Mesenchymal stem cell (in vitro differentiated cells and primary cell): ENCODE results near the gene MKRN3.
A peak's percentile ranks its signal among the peaks of the same experiment; 100 is the strongest.

ENCODE experiments used
- DNase-seq: peaks from one replicate; pipeline ENCODE4 v3.0.0-alpha.2; 2013
- H2AFZ ChIP-seq: one replicate; pipeline ENCODE4 v1.6.1; 2013; ENCODE audit warnings: low read depth, mild to moderate bottlenecking, control low read depth, inconsistent platforms, low read length, moderate library complexity
- H2AK5ac ChIP-seq: 2 replicates; pipeline ENCODE4 v1.6.1; 2013; ENCODE audit warnings: low read length, moderate library complexity, mild to moderate bottlenecking, inconsistent platforms; ENCODE audit not compliant: severe bottlenecking
- H2BK120ac ChIP-seq: one replicate; pipeline ENCODE4 v1.6.1; 2013; ENCODE audit warnings: low read depth, mild to moderate bottlenecking, inconsistent platforms, low read length, moderate library complexity
- H2BK12ac ChIP-seq, 2 experiments: one replicate each; pipeline ENCODE4 v1.6.1; 2013; ENCODE audit warnings: inconsistent platforms in 2 of 2, low read length in 2 of 2, mild to moderate bottlenecking in 2 of 2, moderate library complexity in 2 of 2, control low read depth in 1 of 2
- H2BK15ac ChIP-seq: one replicate; pipeline ENCODE4 v1.6.1; 2013; ENCODE audit warnings: mild to moderate bottlenecking, low read depth, inconsistent platforms; ENCODE audit not compliant: poor library complexity, severe bottlenecking
- H2BK5ac ChIP-seq: 2 replicates; pipeline ENCODE4 v1.6.1; 2013; ENCODE audit warnings: low read depth, mild to moderate bottlenecking, low read length, control low read depth, inconsistent platforms; ENCODE audit not compliant: poor library complexity, severe bottlenecking
- H3K14ac ChIP-seq, 2 experiments: one replicate each; pipeline ENCODE4 v1.6.1; 2013; ENCODE audit warnings: inconsistent platforms in 2 of 2, low read length in 2 of 2, control low read depth in 1 of 2, mild to moderate bottlenecking in 1 of 2, moderate library complexity in 1 of 2
- H3K18ac ChIP-seq, 2 experiments: one replicate each; pipeline ENCODE4 v1.6.1; 2013; ENCODE audit warnings: inconsistent platforms in 2 of 2, low read length in 2 of 2, control low read depth in 1 of 2, low read depth in 1 of 2, mild to moderate bottlenecking in 1 of 2
- H3K23ac ChIP-seq, 2 experiments: one replicate each; pipeline ENCODE4 v1.6.1; 2013; ENCODE audit warnings: inconsistent platforms in 2 of 2, low read length in 2 of 2, mild to moderate bottlenecking in 2 of 2, moderate library complexity in 2 of 2, control low read depth in 1 of 2
- H3K27ac ChIP-seq: 2 replicates; pipeline ENCODE4 v1.5.1; 2013; ENCODE audit warnings: mild to moderate bottlenecking, moderate library complexity, low read length, control low read depth, inconsistent platforms; ENCODE audit not compliant: poor library complexity, severe bottlenecking
- H3K27me3 ChIP-seq, 2 experiments: 2 replicates each; pipeline versions ENCODE4 v1.6.1 to v1.7.0; 2013; ENCODE audit warnings: low read length in 2 of 2, mild to moderate bottlenecking in 2 of 2, moderate library complexity in 2 of 2, control low read depth in 1 of 2, inconsistent platforms in 1 of 2; ENCODE audit not compliant: control insufficient read depth in 1 of 2, insufficient read depth in 1 of 2
- H3K36me3 ChIP-seq, 2 experiments: 2 replicates each; pipeline versions ENCODE4 v1.6.1 to v1.7.0; 2013; ENCODE audit warnings: low read length in 2 of 2, control low read depth in 1 of 2, inconsistent platforms in 1 of 2, low read depth in 1 of 2, mild to moderate bottlenecking in 1 of 2; ENCODE audit not compliant: insufficient read depth in 2 of 2, control insufficient read depth in 1 of 2
- H3K4ac ChIP-seq, 2 experiments: one replicate each; pipeline ENCODE4 v1.6.1; 2013; ENCODE audit warnings: inconsistent platforms in 2 of 2, low read length in 2 of 2, mild to moderate bottlenecking in 2 of 2, moderate library complexity in 2 of 2, control low read depth in 1 of 2, low read depth in 1 of 2
- H3K4me1 ChIP-seq: 2 replicates; pipeline ENCODE4 v1.6.1; 2013; ENCODE audit warnings: low read depth, low read length, control low read depth; ENCODE audit not compliant: control insufficient read depth, insufficient read depth
- H3K4me2 ChIP-seq: 2 replicates; pipeline ENCODE4 v1.6.1; 2013; ENCODE audit warnings: low read length, mild to moderate bottlenecking, inconsistent platforms; ENCODE audit not compliant: poor library complexity, severe bottlenecking
- H3K4me3 ChIP-seq, 2 experiments: 2 replicates each; pipeline versions ENCODE4 v1.5.1 to v1.7.0; 2013; ENCODE audit warnings: low read length in 2 of 2, mild to moderate bottlenecking in 2 of 2, control low read depth in 1 of 2, low read depth in 1 of 2; ENCODE audit not compliant: insufficient read depth in 1 of 2
- H3K79me1 ChIP-seq: replicated peaks from 2 replicates; pipeline ENCODE4 v1.6.1; 2013; ENCODE audit warnings: mild to moderate bottlenecking, control low read depth, low read length, inconsistent platforms; ENCODE audit not compliant: poor library complexity, severe bottlenecking
- H3K9ac ChIP-seq: 2 replicates; pipeline ENCODE4 v1.7.0; 2013; ENCODE audit warnings: mild to moderate bottlenecking, low read length, moderate library complexity
- H3K9me3 ChIP-seq: 2 replicates; pipeline ENCODE4 v1.7.0; 2013; ENCODE audit warnings: mild to moderate bottlenecking, low read length; ENCODE audit not compliant: control insufficient read depth
- H4K8ac ChIP-seq: one replicate; pipeline ENCODE4 v1.6.1; 2013; ENCODE audit warnings: inconsistent platforms, mild to moderate bottlenecking, low read length, moderate library complexity
- H4K91ac ChIP-seq: one replicate; pipeline ENCODE4 v1.6.1; 2013; ENCODE audit warnings: mild to moderate bottlenecking, low read length, inconsistent platforms
- WGBS: methylation state at CpG from one replicate; pipeline ENCODE4 v1.1.7; 2013; ENCODE audit warnings: mixed read lengths; 5-methylcytosine and 5-hydroxymethylcytosine counted together

MKRN3 gene

GRCh38 chr15:23539892-23540291 is 25.6 kb upstream of the MKRN3 start:
- H3K79me1 ChIP-seq, result no peaks in the 10 kb centered on the region
- DNase-seq, result no peak
- H3K4me1 ChIP-seq, result no peaks in the 10 kb centered on the region
- no peaks in the 10 kb centered on the region for H3K27me3 ChIP-seq
- 48% methylated on average over 4 of the region's 4 CpGs for WGBS
- no peak overlapping the region for H2AFZ ChIP-seq
- H2BK5ac ChIP-seq, result no peak overlapping the region
- no peaks in the 10 kb centered on the region for H3K9me3 ChIP-seq
- no peak overlapping the region for H4K91ac ChIP-seq
- H2BK15ac ChIP-seq, result no peak overlapping the region
- no peak overlapping the region for H3K18ac ChIP-seq
- no peak overlapping the region for H3K9ac ChIP-seq
- H2BK12ac ChIP-seq, result no peak overlapping the region
- H4K8ac ChIP-seq, result no peak overlapping the region
- H2AK5ac ChIP-seq, result no peak overlapping the region
- no peak overlapping the region for H3K4me2 ChIP-seq
- no peak overlapping the region for H2BK120ac ChIP-seq
- no peak overlapping the region for H3K4ac ChIP-seq
- no peak overlapping the region for H3K23ac ChIP-seq
- H3K36me3 ChIP-seq, result no peaks in the 10 kb centered on the region
- H3K4me3 ChIP-seq, result no peak overlapping the region
- H3K14ac ChIP-seq, result no peak overlapping the region
- H3K27ac ChIP-seq, result no peak overlapping the region

- DNase-seq, result no peak
- Histone ChIP-seq H3K4me2 (no peak overlapping the region), H2BK5ac (no peak overlapping the region), H4K8ac (no peak overlapping the region), H3K4me1 (no peaks in the 10 kb centered on the region), H3K4me3 (no peak overlapping the region), H3K36me3 (no peaks in the 10 kb centered on the region), H2BK15ac (no peak overlapping the region), H3K9me3 (no peaks in the 10 kb centered on the region), H3K27ac (no peak overlapping the region), H4K91ac (no peak overlapping the region), H3K79me1 (no peaks in the 10 kb centered on the region), H2BK12ac (no peak overlapping the region), H2AK5ac (no peak overlapping the region), H2BK120ac (no peak overlapping the region), H3K4ac (no peak overlapping the region), H3K9ac (no peak overlapping the region), H3K18ac (no peak overlapping the region), H3K27me3 (no peaks in the 10 kb centered on the region), H3K14ac (no peak overlapping the region), H2AFZ (no peak overlapping the region), H3K23ac (no peak overlapping the region)
Observed at GRCh38 chr15:23546158-23546557, 19.3 kb upstream of the MKRN3 start.

GRCh38 chr15:23548071-23548470 is 17.4 kb upstream of the MKRN3 start:
- DNase-seq, result no peak
- H4K91ac ChIP-seq, result no peak overlapping the region
- no peak overlapping the region for H2BK120ac ChIP-seq
- H2AFZ ChIP-seq, result no peak overlapping the region
- H3K4me1 ChIP-seq, result no peaks in the 10 kb centered on the region
- no peaks in the 10 kb centered on the region for H3K9me3 ChIP-seq
- no peak overlapping the region for H3K14ac ChIP-seq
- H3K36me3 ChIP-seq, result no peaks in the 10 kb centered on the region
- no peak overlapping the region for H4K8ac ChIP-seq
- H3K27ac ChIP-seq, result no peak overlapping the region
- H3K18ac ChIP-seq, result no peak overlapping the region
- H3K4ac ChIP-seq, result no peak overlapping the region
- no peaks in the 10 kb centered on the region for H3K79me1 ChIP-seq
- H3K27me3 ChIP-seq, result no peaks in the 10 kb centered on the region
- no peak overlapping the region for H3K23ac ChIP-seq
- no peak overlapping the region for H2AK5ac ChIP-seq
- 50% methylated on average over 1 of the region's 3 CpGs for WGBS
- no peak overlapping the region for H2BK12ac ChIP-seq
- no peak overlapping the region for H3K4me2 ChIP-seq
- H3K4me3 ChIP-seq, result no peak overlapping the region
- no peak overlapping the region for H3K9ac ChIP-seq
- no peak overlapping the region for H2BK15ac ChIP-seq
- no peak overlapping the region for H2BK5ac ChIP-seq

GRCh38 chr15:23561914-23562313 is 3.6 kb upstream of the MKRN3 start:
- H3K4ac ChIP-seq, result no peak overlapping the region
- H4K91ac ChIP-seq, result no peak overlapping the region
- no peak overlapping the region for H3K9ac ChIP-seq
- H3K79me1 ChIP-seq, result no peaks in the 10 kb centered on the region
- H3K14ac ChIP-seq, result no peak overlapping the region
- H3K4me1 ChIP-seq, result no peaks in the 10 kb centered on the region
- 93% methylated on average over 19 of the region's 19 CpGs for WGBS
- H3K23ac ChIP-seq, result no peak overlapping the region
- no peak overlapping the region for H2BK15ac ChIP-seq
- H2BK12ac ChIP-seq, result no peak overlapping the region
- H3K9me3 ChIP-seq, result no peaks in the 10 kb centered on the region
- peak overlapping the region; percentile 19 for H2BK120ac ChIP-seq
- no peak overlapping the region for H4K8ac ChIP-seq
- no peak overlapping the region for H2AK5ac ChIP-seq
- H3K36me3 ChIP-seq, result no peaks in the 10 kb centered on the region
- H2BK5ac ChIP-seq, result no peak overlapping the region
- no peak overlapping the region for H3K4me3 ChIP-seq
- no peak overlapping the region for H2AFZ ChIP-seq
- H3K27ac ChIP-seq, result no peak overlapping the region
- H3K27me3 ChIP-seq, result peaks cover 0 to 11% of the 10 kb centered on the region in 2 experiments
- no peak for DNase-seq
- no peak overlapping the region for H3K18ac ChIP-seq
- H3K4me2 ChIP-seq, result no peak overlapping the region
